Mammary epithelial cell (primary cell): ENCODE data around the gene EEFSEC.

ENCODE experiments used
- EZH2 ChIP-seq: IDR thresholded peaks from 2 replicates; pipeline ENCODE4 v1.6.1; 2012; ENCODE audit warnings: low read length, inconsistent platforms, borderline replicate concordance
- TF ChIP-seq, protein P1 (sequence below), 2 donors: IDR thresholded peaks in 1 of 2; conservative IDR thresholded peaks in 1 of 2; 2 replicates each; pipeline ENCODE4 v1.5.1; 2011 to 2012; ENCODE audit warnings: inconsistent platforms in 2 of 2, low read length in 2 of 2, mild to moderate bottlenecking in 2 of 2, control low read depth in 1 of 2, low read depth in 1 of 2; ENCODE audit not compliant: insufficient read depth in 1 of 2; ENCODE audit errors: extremely low read depth in 1 of 2

DNA sequence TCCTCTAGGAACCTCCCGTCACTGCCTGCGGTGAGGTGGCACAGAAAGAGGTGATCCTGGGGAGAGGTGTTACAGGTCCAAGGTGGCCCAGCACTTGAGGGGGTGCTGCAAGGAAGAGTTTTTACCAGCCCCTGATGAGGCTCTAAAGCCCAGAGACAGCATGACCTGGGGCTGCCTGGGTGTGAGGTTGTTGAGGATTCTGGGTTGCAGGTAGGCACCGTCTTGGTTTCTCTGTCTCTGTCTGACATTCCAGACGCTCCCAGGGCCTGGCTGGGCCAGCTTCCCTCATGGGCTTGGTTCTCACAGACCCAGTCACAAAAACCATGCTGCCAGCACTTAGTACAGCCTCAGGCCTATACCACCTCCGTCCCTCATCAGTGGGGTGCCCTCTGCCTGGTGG lies 282.3 kb downstream of the EEFSEC start:
- TF ChIP-seq, protein P1, sequence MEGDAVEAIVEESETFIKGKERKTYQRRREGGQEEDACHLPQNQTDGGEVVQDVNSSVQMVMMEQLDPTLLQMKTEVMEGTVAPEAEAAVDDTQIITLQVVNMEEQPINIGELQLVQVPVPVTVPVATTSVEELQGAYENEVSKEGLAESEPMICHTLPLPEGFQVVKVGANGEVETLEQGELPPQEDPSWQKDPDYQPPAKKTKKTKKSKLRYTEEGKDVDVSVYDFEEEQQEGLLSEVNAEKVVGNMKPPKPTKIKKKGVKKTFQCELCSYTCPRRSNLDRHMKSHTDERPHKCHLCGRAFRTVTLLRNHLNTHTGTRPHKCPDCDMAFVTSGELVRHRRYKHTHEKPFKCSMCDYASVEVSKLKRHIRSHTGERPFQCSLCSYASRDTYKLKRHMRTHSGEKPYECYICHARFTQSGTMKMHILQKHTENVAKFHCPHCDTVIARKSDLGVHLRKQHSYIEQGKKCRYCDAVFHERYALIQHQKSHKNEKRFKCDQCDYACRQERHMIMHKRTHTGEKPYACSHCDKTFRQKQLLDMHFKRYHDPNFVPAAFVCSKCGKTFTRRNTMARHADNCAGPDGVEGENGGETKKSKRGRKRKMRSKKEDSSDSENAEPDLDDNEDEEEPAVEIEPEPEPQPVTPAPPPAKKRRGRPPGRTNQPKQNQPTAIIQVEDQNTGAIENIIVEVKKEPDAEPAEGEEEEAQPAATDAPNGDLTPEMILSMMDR (conservative IDR thresholded peaks at IDR 0.05 in 1 of 2, IDR thresholded peaks at IDR 0.05 in 1 of 2; ENCODE audit: extremely low read depth in 1 of 2, insufficient read depth in 1 of 2, low read depth in 1 of 2, low read length in 2 of 2) = no peak
- TF ChIP-seq EZH2 = no peak
